Endodermal cell (in vitro differentiated cells): ENCODE measurements around the gene HMCES. TPM values are rescaled to one million over a fixed set of nuclear protein-coding genes. Genes with fewer than 3 reads are reported as not detected.

Experiments
- DNase-seq: peaks from one replicate; pipeline ENCODE4 v3.0.0-alpha.2; 2017
- H3K27ac ChIP-seq: 2 replicates; pipeline ENCODE4 v1.5.1; 2013; ENCODE audit warnings: mild to moderate bottlenecking, low read depth, low read length, moderate library complexity
- H3K27me3 ChIP-seq: 2 replicates; pipeline ENCODE4 v1.6.1; 2013; ENCODE audit warnings: mild to moderate bottlenecking, low read length, moderate library complexity; ENCODE audit not compliant: insufficient read depth, control insufficient read depth, poor library complexity, severe bottlenecking
- H3K36me3 ChIP-seq: 2 replicates; pipeline ENCODE4 v1.7.0; 2013; ENCODE audit warnings: mild to moderate bottlenecking, low read length, moderate library complexity; ENCODE audit not compliant: control insufficient read depth, insufficient read depth
- H3K4me1 ChIP-seq: one replicate; pipeline ENCODE4 v1.7.0; 2013; ENCODE audit warnings: low read length; ENCODE audit not compliant: control insufficient read depth, insufficient read depth
- H3K4me3 ChIP-seq: 2 replicates; pipeline ENCODE4 v1.5.1; 2013; ENCODE audit warnings: mild to moderate bottlenecking, low read length, moderate library complexity
- H3K9ac ChIP-seq: 2 replicates; pipeline ENCODE4 v1.6.1; 2013; ENCODE audit warnings: mild to moderate bottlenecking, low read length, moderate library complexity; ENCODE audit not compliant: poor library complexity, severe bottlenecking; ENCODE audit errors: extremely low read depth
- H3K9me3 ChIP-seq: 2 replicates; pipeline ENCODE4 v1.6.1; 2013; ENCODE audit warnings: mild to moderate bottlenecking, low read length, moderate library complexity; ENCODE audit not compliant: control insufficient read depth
- H3K27ac Mint-ChIP-seq: 2 replicates; pipeline ENCODE4 v1.8.0; 2020; ENCODE audit warnings: mixed read lengths
- H3K27me3 Mint-ChIP-seq: 2 replicates; pipeline ENCODE4 v1.8.0; 2021; ENCODE audit warnings: mild to moderate bottlenecking, mixed read lengths; ENCODE audit not compliant: insufficient read depth
- H3K36me3 Mint-ChIP-seq: 2 replicates; pipeline ENCODE4 v1.8.0; 2020; ENCODE audit warnings: low read depth, mixed read lengths
- H3K4me1 Mint-ChIP-seq: 2 replicates; pipeline ENCODE4 v1.8.0; 2020; ENCODE audit warnings: mixed read lengths
- H3K4me3 Mint-ChIP-seq: 2 replicates; pipeline ENCODE4 v1.8.0; 2020; ENCODE audit warnings: mild to moderate bottlenecking, moderate library complexity, mixed read lengths
- H3K9me3 Mint-ChIP-seq: 2 replicates; pipeline ENCODE4 v1.8.0; 2020; ENCODE audit warnings: mild to moderate bottlenecking, mixed read lengths
- WGBS, 2 experiments: methylation state at CpG; one replicate each; pipeline versions ENCODE4 v1.1.5 to v1.1.7; 2013; ENCODE audit warnings: missing lambda C conversion rate in 2 of 2, mixed read lengths in 1 of 2; ENCODE audit not compliant: insufficient coverage in 1 of 2, insufficient read length in 1 of 2; 5-methylcytosine and 5-hydroxymethylcytosine counted together
- total RNA-seq, 2 donors: library from RNA; stranded (reverse); fragmentation: NEBNext Ultra II Directional in 1 of 2; extraction: Animal tissue kit (Norgen Biotek cat#: 25700) in 1 of 2; gene quantifications; 2 replicates in 1 of 2; 3 replicates in 1 of 2; pipeline ENCODE4 v1.2.1, GENCODE V29; 2021
- TF ChIP-seq, protein P1 (sequence below): fragments of 200-600 bp; sonication (generic); conservative IDR thresholded peaks from 2 replicates; pipeline ENCODE4 v1.5.0; 2021; ENCODE audit warnings: antibody characterized with exemption, mild to moderate bottlenecking

HMCES gene
- total RNA-seq, 2 donors from 2014 or later: 42.9 to 46.9 TPM

DNA sequence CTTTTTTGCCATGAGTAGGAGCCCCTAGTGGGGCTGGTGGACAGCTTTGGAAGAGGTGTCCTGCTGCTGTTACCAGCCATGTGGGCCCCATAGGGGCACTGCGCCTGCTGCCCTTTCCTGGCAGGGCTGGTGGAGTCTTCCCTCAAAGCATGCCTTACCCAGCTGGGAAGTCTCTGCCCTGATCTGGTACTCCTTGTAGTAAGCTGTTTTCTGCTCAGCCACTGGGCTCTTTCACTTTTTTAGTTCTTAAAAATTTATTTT is 26.2 kb downstream of the HMCES start:
- TF ChIP-seq, protein P1, sequence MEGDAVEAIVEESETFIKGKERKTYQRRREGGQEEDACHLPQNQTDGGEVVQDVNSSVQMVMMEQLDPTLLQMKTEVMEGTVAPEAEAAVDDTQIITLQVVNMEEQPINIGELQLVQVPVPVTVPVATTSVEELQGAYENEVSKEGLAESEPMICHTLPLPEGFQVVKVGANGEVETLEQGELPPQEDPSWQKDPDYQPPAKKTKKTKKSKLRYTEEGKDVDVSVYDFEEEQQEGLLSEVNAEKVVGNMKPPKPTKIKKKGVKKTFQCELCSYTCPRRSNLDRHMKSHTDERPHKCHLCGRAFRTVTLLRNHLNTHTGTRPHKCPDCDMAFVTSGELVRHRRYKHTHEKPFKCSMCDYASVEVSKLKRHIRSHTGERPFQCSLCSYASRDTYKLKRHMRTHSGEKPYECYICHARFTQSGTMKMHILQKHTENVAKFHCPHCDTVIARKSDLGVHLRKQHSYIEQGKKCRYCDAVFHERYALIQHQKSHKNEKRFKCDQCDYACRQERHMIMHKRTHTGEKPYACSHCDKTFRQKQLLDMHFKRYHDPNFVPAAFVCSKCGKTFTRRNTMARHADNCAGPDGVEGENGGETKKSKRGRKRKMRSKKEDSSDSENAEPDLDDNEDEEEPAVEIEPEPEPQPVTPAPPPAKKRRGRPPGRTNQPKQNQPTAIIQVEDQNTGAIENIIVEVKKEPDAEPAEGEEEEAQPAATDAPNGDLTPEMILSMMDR: no peak
- DNase-seq: no peak
- 93% methylated on average over 1 of the region's 1 CpG; no CpG with 5 or more reads in 1 of the 2 experiments for WGBS, 2 experiments
- Histone ChIP-seq H3K9me3 (no peaks in the 10 kb centered on the region), H3K27ac (no peak overlapping the region), H3K9ac (no peak overlapping the region), H3K4me1 (peaks cover 8% of the 10 kb centered on the region), H3K36me3 (peaks cover 51% of the 10 kb centered on the region), H3K4me3 (no peak overlapping the region), H3K27me3 (no peaks in the 10 kb centered on the region)
- H3K4me3 Mint-ChIP-seq: no peak overlapping the region
- H3K9me3 Mint-ChIP-seq: no peaks in the 10 kb centered on the region
- no peaks in the 10 kb centered on the region for H3K27me3 Mint-ChIP-seq
- H3K36me3 Mint-ChIP-seq: peaks cover 38% of the 10 kb centered on the region
- H3K4me1 Mint-ChIP-seq: peaks cover 17% of the 10 kb centered on the region
- peak overlapping the region; percentile 60 for H3K27ac Mint-ChIP-seq

DNA sequence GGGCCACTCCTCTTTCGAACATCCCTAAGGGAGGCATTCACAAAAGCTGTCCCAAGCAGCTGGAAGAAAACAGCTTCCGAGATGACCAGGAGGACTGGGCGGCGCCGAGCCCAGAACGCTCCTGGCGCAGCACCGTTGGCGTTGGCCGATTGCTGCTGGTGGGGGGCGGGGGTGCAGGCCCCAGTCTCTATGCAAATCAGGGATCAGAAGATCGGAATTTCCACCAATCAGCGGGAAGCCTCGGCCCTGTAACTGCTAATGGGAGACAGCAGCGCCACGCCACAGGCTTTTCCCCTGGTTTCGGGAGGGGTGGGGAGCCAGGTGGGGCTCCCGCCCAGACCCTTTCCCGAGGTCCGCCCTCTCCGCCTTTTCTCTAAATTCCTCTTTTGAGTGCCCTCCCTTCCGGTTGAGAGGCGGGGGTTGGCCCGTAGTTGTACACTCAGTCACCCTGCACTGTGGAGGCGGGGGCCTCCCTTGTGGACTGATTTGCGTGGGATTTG is 27.0 kb downstream of the HMCES start:
- Histone ChIP-seq H3K27me3 (no peaks in the 10 kb centered on the region), H3K4me3 (peak overlapping the region; percentile 6), H3K4me1 (peaks cover 8% of the 10 kb centered on the region), H3K27ac (peak overlapping the region; percentile 10), H3K9ac (peak overlapping the region; percentile 25), H3K36me3 (peaks cover 45% of the 10 kb centered on the region), H3K9me3 (no peaks in the 10 kb centered on the region)
- H3K36me3 Mint-ChIP-seq: peaks cover 32% of the 10 kb centered on the region
- TF ChIP-seq, protein P1: no peak
- H3K27me3 Mint-ChIP-seq: no peaks in the 10 kb centered on the region
- H3K27ac Mint-ChIP-seq: peak overlapping the region; percentile 95
- no peaks in the 10 kb centered on the region for H3K9me3 Mint-ChIP-seq
- peaks cover 17% of the 10 kb centered on the region for H3K4me1 Mint-ChIP-seq
- WGBS, 2 experiments: 17 to 18% methylated on average over 16 to 26 of the region's 26 CpGs
- peak; percentile 99 for DNase-seq
- peak overlapping the region; percentile 46 for H3K4me3 Mint-ChIP-seq

DNA sequence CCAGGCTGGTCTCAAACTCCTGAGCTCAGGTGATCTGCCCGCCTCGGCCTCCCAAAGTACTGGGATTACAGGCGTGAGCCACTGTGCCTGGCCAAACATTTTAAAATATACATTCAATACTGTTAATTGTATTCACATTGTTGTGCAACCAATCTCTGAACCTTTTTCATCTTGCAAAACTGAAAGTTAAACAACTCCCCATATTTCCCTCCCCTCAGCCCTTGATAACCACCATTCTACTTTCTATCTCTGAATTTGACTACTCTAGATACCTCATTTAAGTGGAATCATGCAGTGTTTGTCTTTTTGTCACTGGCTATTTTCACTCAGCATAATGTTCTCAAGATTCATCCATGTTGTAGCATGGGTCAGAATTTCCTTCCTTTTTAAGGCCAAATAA is 30.0 kb downstream of the HMCES start:
- H3K9me3 Mint-ChIP-seq: no peaks in the 10 kb centered on the region
- DNase-seq: no peak
- peaks cover 11% of the 10 kb centered on the region for H3K36me3 Mint-ChIP-seq
- Histone ChIP-seq H3K9ac (no peak overlapping the region), H3K36me3 (peaks cover 23% of the 10 kb centered on the region), H3K4me1 (peaks cover 8% of the 10 kb centered on the region), H3K9me3 (no peaks in the 10 kb centered on the region), H3K4me3 (no peak overlapping the region), H3K27ac (no peak overlapping the region), H3K27me3 (no peaks in the 10 kb centered on the region)
- no peak overlapping the region for H3K27ac Mint-ChIP-seq
- TF ChIP-seq, protein P1: no peak
- H3K4me3 Mint-ChIP-seq: no peak overlapping the region
- H3K27me3 Mint-ChIP-seq: no peaks in the 10 kb centered on the region
- WGBS, 2 experiments: 74 to 97% methylated on average over 2 to 3 of the region's 3 CpGs
- peaks cover 17% of the 10 kb centered on the region for H3K4me1 Mint-ChIP-seq
